GM21786 (cell line): ENCODE results near the gene TEAD4.

Experiments
- ATAC-seq: cut with Tn5 transposase; IDR thresholded peaks from one replicate; pipeline ENCODE4 v1.9.1; 2021; ENCODE audit not compliant: unreplicated experiment

The TEAD4 gene

DNA sequence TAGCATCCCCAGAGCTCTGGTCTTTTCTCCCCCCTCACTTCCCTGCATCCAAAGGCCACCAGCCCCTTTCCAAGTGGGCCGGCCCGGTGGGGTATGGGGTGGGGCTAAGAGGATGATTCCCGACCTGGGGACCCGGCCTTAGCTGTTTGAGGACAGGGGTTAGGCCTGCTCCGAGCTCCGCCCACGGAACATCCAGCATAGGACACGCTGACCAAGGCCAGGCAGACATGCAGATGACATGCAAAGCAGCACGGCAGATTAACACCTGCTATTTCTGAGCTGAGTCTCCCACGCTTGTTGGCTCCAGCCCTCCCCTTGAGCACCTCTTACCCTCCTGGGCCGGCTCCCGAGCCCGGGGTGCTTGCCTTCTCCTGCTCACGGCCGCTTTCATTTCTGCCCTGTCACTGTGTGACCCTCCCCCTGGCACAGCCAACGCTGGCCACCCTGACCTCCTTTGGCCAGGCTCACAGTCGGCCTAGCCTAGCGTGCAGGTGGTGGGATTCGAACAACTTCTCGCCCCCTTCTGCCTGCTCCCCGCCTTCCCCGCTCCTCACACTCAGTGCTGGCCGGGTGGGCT, 40.2 kb downstream of the TEAD4 start:
- ATAC-seq, result no peak

GRCh38 chr12:3000548-3001275, 41.5 kb downstream of the TEAD4 start:
- no peak for ATAC-seq

- no peak for ATAC-seq
Measured at GRCh38 chr12:3002646-3003045, 43.4 kb downstream of the TEAD4 start.

DNA sequence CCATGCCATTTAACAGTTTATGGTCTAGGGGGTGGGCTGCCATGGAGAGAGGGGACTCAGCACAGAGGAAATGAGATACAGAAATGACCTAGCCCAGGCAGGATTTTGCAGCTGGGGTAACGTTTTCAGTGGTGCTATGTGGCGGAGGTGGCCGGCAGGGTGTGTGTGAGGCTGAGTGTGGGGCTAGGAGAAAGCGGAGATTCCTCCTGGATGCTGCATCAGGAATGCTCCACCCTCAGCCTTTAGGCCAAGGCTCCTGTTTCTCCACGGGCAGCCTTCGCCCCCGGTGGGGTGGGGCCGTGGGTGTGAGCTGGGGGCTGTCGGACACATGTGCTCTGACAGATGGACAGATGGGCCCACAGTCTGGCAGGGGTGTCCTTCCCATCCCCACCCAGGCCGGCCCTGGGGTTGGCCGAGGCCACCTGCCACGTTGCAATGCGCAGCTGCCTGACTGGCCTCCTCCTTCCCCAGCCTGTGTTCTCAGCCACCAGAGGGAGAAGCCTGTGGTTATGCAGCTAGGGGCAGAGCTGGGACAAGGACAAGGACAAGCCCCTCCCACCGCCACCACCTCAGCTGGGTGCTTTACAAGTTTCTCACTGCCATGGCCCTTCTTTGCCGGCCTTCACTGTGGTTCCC, 44.3 kb downstream of the TEAD4 start:
- no peak for ATAC-seq

GRCh38 chr12:3004655-3005565, 45.7 kb downstream of the TEAD4 start:
- no peak for ATAC-seq

GRCh38 chr12:3005736-3006135, 46.5 kb downstream of the TEAD4 start:
- ATAC-seq, result no peak

DNA sequence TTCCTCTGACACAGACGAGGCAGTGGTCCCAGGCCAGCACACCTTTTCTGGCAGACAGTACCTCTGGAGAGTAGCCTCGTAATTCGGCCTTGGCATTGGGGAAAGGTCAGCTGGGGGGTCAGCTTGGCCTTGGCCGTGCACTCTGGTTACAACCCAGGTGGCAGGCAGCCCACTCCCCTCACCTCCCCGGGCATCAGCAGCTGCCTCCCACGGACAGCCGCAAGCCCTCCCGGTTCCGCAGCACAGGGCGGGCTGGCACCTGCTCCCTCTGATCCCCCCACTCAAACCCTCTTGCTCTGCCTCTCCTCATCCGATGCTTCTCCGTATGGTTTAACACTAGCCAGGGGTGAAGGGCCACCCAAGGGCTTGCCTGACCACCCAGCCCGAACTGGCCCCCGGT, 50.6 kb downstream of the TEAD4 start:
- ATAC-seq, result no peak

DNA sequence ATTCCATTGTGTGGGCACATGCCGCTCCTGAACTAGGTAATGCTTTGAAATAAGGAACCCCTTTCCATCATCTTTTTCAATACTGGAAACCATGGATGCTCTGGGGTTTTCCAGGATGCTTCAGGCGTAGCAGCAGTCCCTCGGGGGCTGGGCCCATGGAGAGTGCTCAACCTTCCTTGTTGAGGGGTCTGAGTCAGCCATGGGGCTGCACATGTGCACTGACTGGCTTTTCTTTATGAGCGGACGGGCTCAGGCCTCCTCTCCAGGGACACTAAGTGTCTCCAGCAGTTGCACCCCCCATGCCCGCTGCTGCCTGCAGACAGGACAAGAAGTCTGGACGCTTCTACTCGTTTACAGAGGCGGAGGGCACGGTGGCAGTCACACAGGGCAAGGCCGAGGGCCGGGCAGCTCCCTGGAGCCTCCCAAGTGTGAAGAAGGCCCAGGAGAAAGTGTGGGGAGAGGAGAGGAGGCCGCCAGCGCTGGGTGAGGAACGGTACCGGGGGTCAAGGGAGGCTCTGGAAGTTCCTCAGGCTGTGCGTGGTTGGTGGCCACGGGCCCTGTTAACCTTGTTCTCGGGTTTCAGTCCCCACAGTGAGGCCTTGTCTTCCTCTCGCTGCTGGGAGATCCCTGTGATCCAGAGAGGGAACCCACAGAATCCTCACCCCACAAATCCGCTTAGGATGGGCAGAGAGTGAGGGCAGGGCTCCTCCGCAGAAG, 51.2 kb downstream of the TEAD4 start:
- ATAC-seq, result no peak

DNA sequence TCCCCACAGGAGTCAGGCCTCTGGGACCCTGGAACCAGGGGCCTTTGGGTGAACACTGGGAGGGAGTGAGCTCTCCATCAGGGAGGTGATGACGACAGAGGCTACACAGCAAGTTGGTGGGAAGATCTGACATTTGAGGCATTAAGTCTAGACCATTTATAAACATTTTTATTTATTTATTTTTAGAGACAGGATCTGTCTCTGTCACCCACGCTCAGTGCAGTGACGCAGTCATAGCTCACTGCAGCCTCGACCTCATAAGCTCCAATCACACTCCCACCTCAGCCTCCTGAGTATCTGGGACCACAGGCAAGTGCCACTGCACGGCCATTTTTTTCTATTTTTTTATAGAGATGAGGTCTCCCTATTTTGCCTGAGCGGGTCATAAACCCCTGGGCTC, 53.6 kb downstream of the TEAD4 start:
- no peak for ATAC-seq

DNA sequence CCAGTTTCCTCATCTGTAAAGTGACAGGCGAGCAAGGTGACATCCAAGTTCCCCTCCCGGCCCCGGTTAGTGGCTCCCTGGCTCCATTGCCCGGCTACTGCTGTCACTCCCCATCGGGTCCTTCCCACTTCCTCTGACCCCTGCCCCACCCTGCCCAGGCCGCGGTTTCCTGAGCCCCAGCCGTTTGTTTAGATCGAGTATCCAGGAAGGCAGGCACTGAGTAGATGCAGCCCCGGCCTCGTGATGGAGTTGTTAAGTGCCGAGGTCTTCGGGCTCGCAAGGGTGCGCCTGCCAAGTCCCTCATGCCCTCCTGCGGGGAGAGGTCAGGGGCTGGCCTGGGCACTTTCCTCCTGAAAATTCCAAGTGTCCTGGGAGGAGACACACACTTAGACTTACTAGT, 55.4 kb downstream of the TEAD4 start:
- no peak for ATAC-seq

- ATAC-seq, result no peak
Measured at GRCh38 chr12:3015356-3015755, 56.2 kb downstream of the TEAD4 start.

DNA sequence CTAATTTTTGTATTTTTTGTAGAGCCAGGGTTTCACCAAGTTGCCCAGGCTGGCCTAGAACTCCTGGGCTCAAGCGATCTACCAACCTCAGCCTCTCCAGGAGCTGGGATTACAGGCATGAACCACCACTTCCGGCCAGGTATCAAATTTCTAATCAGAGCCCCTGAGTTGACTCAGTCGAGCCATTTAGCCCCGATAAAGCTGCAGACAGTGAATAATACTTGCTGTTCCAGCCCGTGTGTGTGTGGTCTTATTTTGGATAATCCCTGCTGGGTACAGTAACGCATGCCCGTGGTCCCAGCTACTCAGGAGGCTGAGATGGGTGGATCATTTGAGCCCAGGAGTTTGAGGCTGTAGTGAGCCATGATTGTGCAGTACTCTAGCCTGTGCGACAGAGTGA, 57.0 kb downstream of the TEAD4 start:
- ATAC-seq, result no peak

DNA sequence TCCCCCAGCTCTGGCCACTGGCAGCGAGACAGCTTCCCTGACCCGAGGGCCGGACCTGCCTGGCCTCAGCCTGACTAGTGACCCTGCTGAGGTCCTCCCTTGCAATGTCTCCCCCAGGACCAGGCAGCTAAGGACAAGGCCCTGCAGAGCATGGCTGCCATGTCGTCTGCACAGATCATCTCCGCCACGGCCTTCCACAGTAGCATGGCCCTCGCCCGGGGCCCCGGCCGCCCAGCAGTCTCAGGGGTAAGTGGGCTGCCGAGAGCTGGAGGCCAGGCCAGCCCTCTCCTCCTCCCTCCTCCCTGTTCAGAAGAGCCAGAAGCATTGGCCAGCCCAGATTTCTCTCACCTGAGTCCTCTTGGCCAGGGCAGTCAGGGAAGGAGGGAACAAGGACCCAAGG, 58.1 kb downstream of the TEAD4 start:
- ATAC-seq, result no peak

- ATAC-seq, result no peak
Measured at GRCh38 chr12:3018284-3019004, 59.2 kb downstream of the TEAD4 start.

- no peak for ATAC-seq
Measured at GRCh38 chr12:3019005-3019680, 59.9 kb downstream of the TEAD4 start.

GRCh38 chr12:3020399-3020798, 61.2 kb downstream of the TEAD4 start:
- ATAC-seq, result no peak

DNA sequence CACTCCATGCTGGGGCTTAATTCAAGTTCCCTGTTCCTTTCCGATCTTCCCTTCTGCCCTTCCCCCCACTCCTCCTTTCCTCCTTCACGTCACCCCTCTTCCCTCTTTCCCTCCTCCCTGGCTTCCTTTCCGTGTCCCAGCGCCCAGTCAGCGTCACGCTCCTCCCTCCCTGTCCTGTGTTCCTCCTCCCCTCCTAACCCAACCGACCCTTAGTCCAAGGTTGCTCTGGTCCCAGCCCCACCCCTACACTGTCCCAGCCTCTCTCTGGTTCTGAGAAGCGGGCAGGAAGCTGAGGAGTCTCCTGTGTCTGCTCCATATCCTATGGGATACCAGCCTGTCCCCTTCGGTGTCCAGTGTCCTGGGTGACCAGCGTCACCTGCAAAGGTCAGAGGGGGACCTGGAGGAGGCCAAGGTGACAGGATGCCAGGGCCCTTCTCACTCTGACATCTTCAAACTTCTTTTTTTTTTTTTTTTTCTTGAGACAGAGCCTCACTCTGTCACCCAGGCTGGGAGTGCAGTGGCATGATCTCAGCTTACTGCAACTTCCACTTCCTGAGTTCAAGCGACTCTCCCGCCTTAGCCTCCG, 61.7 kb downstream of the TEAD4 start:
- no peak for ATAC-seq

DNA sequence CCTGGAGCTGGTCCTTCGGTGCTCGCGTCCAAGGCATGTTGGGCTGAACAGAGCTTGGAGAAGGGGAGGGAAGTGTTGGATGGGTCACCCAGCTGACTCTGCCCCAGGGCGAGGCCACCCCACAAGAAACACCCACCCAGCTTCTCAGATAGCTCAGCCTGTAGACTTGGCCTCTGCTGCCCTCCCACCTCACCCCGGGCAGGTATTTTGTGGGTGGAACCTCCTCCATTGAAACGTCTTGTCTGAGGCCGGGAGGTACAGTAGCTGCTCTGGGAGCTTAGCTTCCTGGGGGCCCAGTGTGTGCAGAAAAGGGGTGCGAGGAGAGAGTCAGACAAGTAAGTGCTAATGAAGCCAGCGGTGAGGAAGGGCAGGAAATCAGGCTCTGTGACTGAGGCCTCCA, 63.2 kb downstream of the TEAD4 start:
- ATAC-seq, result no peak

DNA sequence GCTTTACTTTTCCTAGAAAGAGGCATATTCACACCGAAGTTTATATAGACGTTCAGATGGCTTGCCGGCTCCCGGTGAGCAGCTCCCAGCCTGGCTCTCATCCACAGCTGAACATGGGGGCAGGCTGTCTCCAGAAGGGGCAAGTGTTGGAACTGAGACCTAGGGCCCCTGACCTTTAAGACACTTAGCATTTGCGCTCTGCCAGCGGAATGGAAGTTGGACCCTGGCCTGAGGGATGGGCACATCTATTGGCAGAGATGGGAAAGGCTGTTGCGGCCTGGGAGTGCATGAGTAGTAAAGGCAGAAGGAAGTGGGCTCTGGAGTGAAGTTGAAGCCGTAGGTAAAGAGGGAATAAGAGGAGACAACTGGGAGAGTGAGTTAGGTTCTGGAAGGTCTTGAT, 63.8 kb downstream of the TEAD4 start:
- no peak for ATAC-seq
